ENCODE results near the gene ADAM12. TPM values are rescaled to one million over a fixed set of nuclear protein-coding genes. Genes with fewer than 3 reads are reported as not detected.

The ADAM12 gene
- polyA plus RNA-seq, 3 donors, result 0.05 TPM; not detected in 2

DNA sequence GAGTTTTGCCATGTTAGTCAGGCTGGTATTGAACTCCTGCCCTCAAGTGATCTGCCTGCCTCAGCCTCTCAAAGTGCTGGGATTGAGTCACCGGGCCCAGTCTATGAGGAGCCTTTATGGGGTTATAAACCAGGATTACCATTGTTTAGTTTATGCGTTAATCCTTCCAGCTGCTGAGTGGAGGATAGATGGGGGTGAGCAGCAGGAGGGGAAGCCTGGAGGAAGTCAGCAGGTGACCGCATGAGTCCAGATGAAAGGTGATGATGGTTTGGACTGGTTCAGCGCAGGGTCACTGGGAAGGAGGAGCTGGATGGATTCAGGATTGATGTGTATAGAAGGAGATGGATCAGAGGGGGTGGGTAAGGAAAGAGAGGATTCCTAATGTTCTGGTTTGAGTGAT lies 197.1 kb downstream of the ADAM12 start:
- Mint-ChIP-seq H3K9me3 (peaks cover 3 to 14% (median 9%) of the 10 kb centered on the region in 7 donors), H3K4me3 (no peak overlapping the region), H3K27ac (no peak overlapping the region), H3K36me3 (no peaks in the 10 kb centered on the region), H3K27me3 (ENCODE audit: low read depth in 3 of 3) (peaks cover 3 to 18% (median 5%) of the 10 kb centered on the region in 3 donors), H3K4me1 (no peaks in the 10 kb centered on the region)
- Histone ChIP-seq H3K27me3 (ENCODE audit: control insufficient read depth in 2 of 2, insufficient read depth in 2 of 2, low read length in 2 of 2) (no peaks in the 10 kb centered on the region), H3K79me2 (ENCODE audit: insufficient read depth, low read length) (no peaks in the 10 kb centered on the region), H3K4me1 (ENCODE audit: control insufficient read depth in 1 of 2, insufficient read depth in 2 of 2, low read length in 2 of 2) (no peaks in the 10 kb centered on the region), H3K36me3 (replicated peaks in 1 of 2; ENCODE audit: control insufficient read depth in 1 of 2, insufficient read depth in 2 of 2, low read length in 2 of 2) (no peaks in the 10 kb centered on the region), H3K4me3 (replicated peaks in 1 of 3; ENCODE audit: low read depth in 2 of 3, low read length in 3 of 3) (no peak overlapping the region), H3K9ac (ENCODE audit: insufficient read depth, low read length, poor library complexity, severe bottlenecking) (no peak overlapping the region), H3K4me2 (replicated peaks; ENCODE audit: extremely low read depth, low read length, poor library complexity, severe bottlenecking) (no peak overlapping the region), H4K20me1 (ENCODE audit: insufficient read depth, low read length) (no peaks in the 10 kb centered on the region), H3K27ac (ENCODE audit: low read depth in 1 of 2, low read length in 2 of 2) (no peak overlapping the region), H3K9me3 (replicated peaks in 1 of 2; ENCODE audit: control insufficient read depth in 1 of 2, insufficient read depth in 1 of 2, low read length in 2 of 2) (no peaks in the 10 kb centered on the region), H2AFZ (ENCODE audit: insufficient read depth, low read depth, low read length, poor library complexity, severe bottlenecking) (no peak overlapping the region)
- WGBS (ENCODE audit: insufficient coverage), result 77% methylated on average over 4 of the region's 4 CpGs
- DNase-seq, result no peak
- TF ChIP-seq, protein P1, sequence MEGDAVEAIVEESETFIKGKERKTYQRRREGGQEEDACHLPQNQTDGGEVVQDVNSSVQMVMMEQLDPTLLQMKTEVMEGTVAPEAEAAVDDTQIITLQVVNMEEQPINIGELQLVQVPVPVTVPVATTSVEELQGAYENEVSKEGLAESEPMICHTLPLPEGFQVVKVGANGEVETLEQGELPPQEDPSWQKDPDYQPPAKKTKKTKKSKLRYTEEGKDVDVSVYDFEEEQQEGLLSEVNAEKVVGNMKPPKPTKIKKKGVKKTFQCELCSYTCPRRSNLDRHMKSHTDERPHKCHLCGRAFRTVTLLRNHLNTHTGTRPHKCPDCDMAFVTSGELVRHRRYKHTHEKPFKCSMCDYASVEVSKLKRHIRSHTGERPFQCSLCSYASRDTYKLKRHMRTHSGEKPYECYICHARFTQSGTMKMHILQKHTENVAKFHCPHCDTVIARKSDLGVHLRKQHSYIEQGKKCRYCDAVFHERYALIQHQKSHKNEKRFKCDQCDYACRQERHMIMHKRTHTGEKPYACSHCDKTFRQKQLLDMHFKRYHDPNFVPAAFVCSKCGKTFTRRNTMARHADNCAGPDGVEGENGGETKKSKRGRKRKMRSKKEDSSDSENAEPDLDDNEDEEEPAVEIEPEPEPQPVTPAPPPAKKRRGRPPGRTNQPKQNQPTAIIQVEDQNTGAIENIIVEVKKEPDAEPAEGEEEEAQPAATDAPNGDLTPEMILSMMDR (IDR thresholded peaks at IDR 0.05), result no peak
- intact Hi-C loops (cut with micrococcal nuclease), result no loop called here

DNA sequence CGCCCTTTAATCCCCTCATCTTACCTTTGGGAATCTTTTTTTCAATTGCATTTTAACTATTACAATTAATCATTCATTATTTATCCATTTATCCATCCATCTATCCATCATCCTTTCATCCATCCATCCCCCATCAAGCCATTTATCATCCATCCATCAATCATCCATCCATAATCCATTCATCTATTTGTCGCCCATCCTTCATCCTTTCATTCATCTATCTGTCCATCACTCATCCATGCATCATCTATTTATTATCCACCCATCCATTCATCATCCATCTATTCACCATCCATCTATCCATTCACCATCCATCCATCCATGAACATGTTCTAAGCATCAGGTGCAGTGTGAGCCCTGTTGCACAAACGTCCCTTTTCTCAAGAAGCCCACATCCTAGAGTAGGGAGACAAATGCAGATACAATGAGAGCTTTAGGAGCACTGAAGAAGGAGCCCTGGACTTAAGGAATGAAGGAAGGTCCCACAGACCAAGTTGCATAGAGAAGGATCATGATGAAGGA lies 199.5 kb downstream of the ADAM12 start:
- H3K27ac Mint-ChIP-seq, result no peak overlapping the region
- Histone ChIP-seq H2AFZ (ENCODE audit: insufficient read depth, low read depth, low read length, poor library complexity, severe bottlenecking) (no peak overlapping the region), H3K36me3 (replicated peaks in 1 of 2; ENCODE audit: control insufficient read depth in 1 of 2, insufficient read depth in 2 of 2, low read length in 2 of 2) (no peaks in the 10 kb centered on the region), H3K79me2 (ENCODE audit: insufficient read depth, low read length) (no peaks in the 10 kb centered on the region), H3K9me3 (replicated peaks in 1 of 2; ENCODE audit: control insufficient read depth in 1 of 2, insufficient read depth in 1 of 2, low read length in 2 of 2) (no peaks in the 10 kb centered on the region), H3K4me3 (replicated peaks in 1 of 3; ENCODE audit: low read depth in 2 of 3, low read length in 3 of 3) (no peak overlapping the region), H3K27ac (ENCODE audit: low read depth in 1 of 2, low read length in 2 of 2) (no peak overlapping the region), H4K20me1 (ENCODE audit: insufficient read depth, low read length) (no peaks in the 10 kb centered on the region), H3K4me2 (replicated peaks; ENCODE audit: extremely low read depth, low read length, poor library complexity, severe bottlenecking) (no peak overlapping the region), H3K9ac (ENCODE audit: insufficient read depth, low read length, poor library complexity, severe bottlenecking) (no peak overlapping the region), H3K4me1 (ENCODE audit: control insufficient read depth in 1 of 2, insufficient read depth in 2 of 2, low read length in 2 of 2) (no peaks in the 10 kb centered on the region), H3K27me3 (ENCODE audit: control insufficient read depth in 2 of 2, insufficient read depth in 2 of 2, low read length in 2 of 2) (no peaks in the 10 kb centered on the region)
- TF ChIP-seq, protein P1 (IDR thresholded peaks at IDR 0.05), result no peak
- H3K27me3 Mint-ChIP-seq (ENCODE audit: low read depth in 3 of 3), result peaks cover 5 to 14% (median 12%) of the 10 kb centered on the region in 3 donors
- H3K4me1 Mint-ChIP-seq, result no peaks in the 10 kb centered on the region
- H3K9me3 Mint-ChIP-seq, result peaks cover 3 to 14% (median 9%) of the 10 kb centered on the region in 7 donors
- intact Hi-C loops (cut with micrococcal nuclease), result no loop called here
- WGBS (ENCODE audit: insufficient coverage), result 92% methylated on average over 2 of the region's 3 CpGs
- no peak for DNase-seq
- no peaks in the 10 kb centered on the region for H3K36me3 Mint-ChIP-seq
- no peak overlapping the region for H3K4me3 Mint-ChIP-seq
